Epithelial cell of esophagus (primary cell): ENCODE measurements around the gene HP.

ENCODE experiments used
- DNase-seq: peaks from one replicate; pipeline ENCODE4 v3.0.0; 2010; ENCODE audit warnings: low read depth
- H3K4me3 ChIP-seq: 2 replicates; pipeline ENCODE4 v1.5.1; 2011; ENCODE audit warnings: mild to moderate bottlenecking, low read length, control low read depth
- TF ChIP-seq, protein P1 (sequence below): IDR thresholded peaks from 2 replicates; pipeline ENCODE4 v1.5.1; 2011; ENCODE audit warnings: low read depth, mild to moderate bottlenecking, low read length, control low read depth, inconsistent platforms; ENCODE audit not compliant: insufficient read depth; ENCODE audit errors: missing control alignments

Gene HP

DNA sequence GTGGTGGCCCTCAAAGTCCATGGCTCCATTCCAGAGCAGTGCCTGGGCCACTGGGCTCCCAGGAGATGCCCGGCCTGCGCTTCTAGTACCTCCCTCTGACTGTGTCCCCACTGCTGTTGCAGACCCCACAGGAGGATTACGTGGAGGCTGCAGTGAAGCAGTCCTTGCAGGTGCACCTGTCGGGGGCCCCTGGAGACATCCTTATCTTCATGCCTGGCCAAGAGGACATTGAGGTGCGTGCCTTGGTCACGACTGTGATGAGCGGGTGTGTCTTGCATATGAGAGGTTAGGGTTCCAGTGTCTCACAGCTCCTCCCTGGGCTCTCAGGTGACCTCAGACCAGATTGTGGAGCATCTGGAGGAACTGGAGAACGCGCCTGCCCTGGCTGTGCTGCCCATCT is 50.6 kb downstream of the HP start:
- TF ChIP-seq, protein P1, sequence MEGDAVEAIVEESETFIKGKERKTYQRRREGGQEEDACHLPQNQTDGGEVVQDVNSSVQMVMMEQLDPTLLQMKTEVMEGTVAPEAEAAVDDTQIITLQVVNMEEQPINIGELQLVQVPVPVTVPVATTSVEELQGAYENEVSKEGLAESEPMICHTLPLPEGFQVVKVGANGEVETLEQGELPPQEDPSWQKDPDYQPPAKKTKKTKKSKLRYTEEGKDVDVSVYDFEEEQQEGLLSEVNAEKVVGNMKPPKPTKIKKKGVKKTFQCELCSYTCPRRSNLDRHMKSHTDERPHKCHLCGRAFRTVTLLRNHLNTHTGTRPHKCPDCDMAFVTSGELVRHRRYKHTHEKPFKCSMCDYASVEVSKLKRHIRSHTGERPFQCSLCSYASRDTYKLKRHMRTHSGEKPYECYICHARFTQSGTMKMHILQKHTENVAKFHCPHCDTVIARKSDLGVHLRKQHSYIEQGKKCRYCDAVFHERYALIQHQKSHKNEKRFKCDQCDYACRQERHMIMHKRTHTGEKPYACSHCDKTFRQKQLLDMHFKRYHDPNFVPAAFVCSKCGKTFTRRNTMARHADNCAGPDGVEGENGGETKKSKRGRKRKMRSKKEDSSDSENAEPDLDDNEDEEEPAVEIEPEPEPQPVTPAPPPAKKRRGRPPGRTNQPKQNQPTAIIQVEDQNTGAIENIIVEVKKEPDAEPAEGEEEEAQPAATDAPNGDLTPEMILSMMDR, result no peak
- no peak for DNase-seq
- H3K4me3 ChIP-seq, result no peak overlapping the region

DNA sequence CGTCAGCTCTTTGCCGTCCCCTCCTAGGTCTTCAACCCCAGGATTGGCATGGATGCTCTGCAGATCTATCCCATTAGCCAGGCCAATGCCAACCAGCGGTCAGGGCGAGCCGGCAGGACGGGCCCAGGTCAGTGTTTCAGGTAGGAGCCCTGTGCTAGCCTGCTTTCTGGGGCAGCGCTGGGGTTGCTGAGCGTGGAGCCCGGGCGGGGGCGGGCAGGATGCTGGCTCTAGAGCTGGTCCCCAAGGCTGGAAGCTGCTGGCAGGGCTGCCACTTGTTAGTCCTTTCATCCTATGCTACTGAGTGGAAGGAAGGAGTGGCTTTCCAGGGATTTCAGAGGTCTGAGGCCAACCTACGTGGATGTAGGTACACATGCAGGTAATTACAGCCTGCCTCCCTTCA is 51.7 kb downstream of the HP start:
- TF ChIP-seq, protein P1, result no peak
- H3K4me3 ChIP-seq, result no peak overlapping the region
- no peak for DNase-seq

DNA sequence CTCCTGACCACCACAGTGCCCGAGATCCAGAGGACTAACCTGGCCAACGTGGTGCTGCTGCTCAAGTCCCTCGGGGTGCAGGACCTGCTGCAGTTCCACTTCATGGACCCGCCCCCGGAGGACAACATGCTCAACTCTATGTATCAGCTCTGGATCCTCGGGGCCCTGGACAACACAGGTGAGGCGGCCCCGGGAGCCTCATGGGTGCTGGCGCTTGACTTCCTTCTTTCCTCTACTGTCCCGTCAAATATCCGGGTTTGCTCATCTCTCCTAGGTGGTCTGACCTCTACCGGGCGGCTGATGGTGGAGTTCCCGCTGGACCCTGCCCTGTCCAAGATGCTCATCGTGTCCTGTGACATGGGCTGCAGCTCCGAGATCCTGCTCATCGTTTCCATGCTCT is 53.1 kb downstream of the HP start:
- no peak overlapping the region for H3K4me3 ChIP-seq
- no peak for DNase-seq
- TF ChIP-seq, protein P1, result no peak

GRCh38 chr16:72108353-72109102 is 54.2 kb downstream of the HP start:
- TF ChIP-seq, protein P1, result no peak
- H3K4me3 ChIP-seq, result no peak overlapping the region
- DNase-seq, result no peak

DNA sequence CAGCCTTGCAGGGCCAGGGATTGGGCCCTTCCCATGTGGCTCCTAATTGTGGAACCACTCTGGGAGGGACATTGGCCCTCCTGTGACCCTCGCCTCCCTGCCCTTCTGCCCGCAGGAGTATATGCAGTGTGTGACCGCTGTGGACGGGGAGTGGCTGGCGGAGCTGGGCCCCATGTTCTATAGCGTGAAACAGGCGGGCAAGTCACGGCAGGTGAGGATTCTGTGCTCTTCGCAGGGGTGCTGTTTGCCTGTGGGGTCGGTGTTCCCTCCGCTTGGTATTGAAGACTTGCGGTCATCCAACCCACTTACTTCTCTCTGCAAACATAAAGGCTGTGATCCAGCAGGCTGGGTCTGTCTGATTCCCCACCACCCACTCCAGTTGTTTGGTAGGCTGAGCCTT is 55.0 kb downstream of the HP start:
- TF ChIP-seq, protein P1, result no peak
- H3K4me3 ChIP-seq, result no peak overlapping the region
- DNase-seq, result no peak

DNA sequence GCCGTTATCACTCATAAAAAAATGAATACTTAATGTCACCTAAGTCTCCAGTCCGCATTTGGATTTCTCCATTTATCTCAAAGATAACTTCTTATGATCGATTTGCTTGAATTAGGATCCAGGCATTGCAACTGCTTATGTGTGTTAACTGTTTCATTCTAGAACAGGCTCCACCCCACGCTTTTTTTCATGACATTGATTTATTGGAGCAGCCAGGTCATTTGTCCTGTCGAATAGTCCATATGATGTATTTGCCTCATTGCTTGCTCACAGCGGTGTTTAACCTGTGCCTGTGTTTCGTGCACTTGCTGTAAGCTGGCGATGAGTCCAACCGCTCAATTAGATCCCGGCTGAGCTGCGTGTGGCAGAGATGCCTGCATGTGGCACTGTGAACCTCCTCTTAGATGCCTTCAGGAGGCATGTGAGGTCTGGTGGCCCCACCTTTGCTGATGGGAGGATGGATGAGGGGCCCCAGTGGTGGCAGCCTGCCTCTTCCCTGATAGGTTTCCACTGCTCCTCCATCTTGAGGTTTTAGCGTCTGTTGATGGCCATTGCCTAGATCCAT is 55.7 kb downstream of the HP start:
- DNase-seq, result no peak
- TF ChIP-seq, protein P1, result no peak
- no peak overlapping the region for H3K4me3 ChIP-seq
